ENCODE measurements around the gene PDE6A.

Gene PDE6A

GRCh38 chr5:149830579-149830978, 114.0 kb downstream of the PDE6A start:
- no peak overlapping the region for H3K4me3 ChIP-seq (ENCODE audit: insufficient read depth in 1 of 2, low read depth in 1 of 2, low read length in 2 of 2)
- no peaks in the 10 kb centered on the region for H3K27me3 ChIP-seq (ENCODE audit: control insufficient read depth in 1 of 2, insufficient read depth in 1 of 2, low read length in 2 of 2)
- H3K9ac ChIP-seq (ENCODE audit: low read length) = no peak overlapping the region
- H2AK5ac ChIP-seq (ENCODE audit: low read length, severe bottlenecking) = no peak overlapping the region
- H3K18ac ChIP-seq (ENCODE audit: low read depth in 1 of 2, low read length in 2 of 2) = no peak overlapping the region
- H2BK5ac ChIP-seq (ENCODE audit: low read depth, low read length, poor library complexity, severe bottlenecking) = no peak overlapping the region
- WGBS = over 99% methylated on average over 5 of the region's 5 CpGs
- H3K36me3 ChIP-seq (ENCODE audit: control insufficient read depth in 1 of 2, insufficient read depth in 2 of 2, low read depth in 1 of 2, low read length in 2 of 2) = peaks cover 0 to 35% of the 10 kb centered on the region in 2 experiments
- H3K4ac ChIP-seq (ENCODE audit: low read depth in 1 of 2, low read length in 2 of 2) = no peak overlapping the region
- H2BK120ac ChIP-seq (ENCODE audit: low read depth, low read length) = no peak overlapping the region
- no peak overlapping the region for H3K4me2 ChIP-seq (ENCODE audit: low read length, poor library complexity, severe bottlenecking)
- H2AFZ ChIP-seq (ENCODE audit: low read depth, low read length) = no peak overlapping the region
- no peak overlapping the region for H4K8ac ChIP-seq (ENCODE audit: low read length)
- no peak overlapping the region for H2BK15ac ChIP-seq (ENCODE audit: low read depth, poor library complexity, severe bottlenecking)
- H2BK12ac ChIP-seq (ENCODE audit: low read length in 2 of 2) = no peak overlapping the region
- no peak overlapping the region for H3K27ac ChIP-seq (ENCODE audit: low read length, poor library complexity, severe bottlenecking)
- no peaks in the 10 kb centered on the region for H3K79me1 ChIP-seq (replicated peaks; ENCODE audit: low read length, poor library complexity, severe bottlenecking)
- no peak overlapping the region for H3K23ac ChIP-seq (ENCODE audit: low read length in 2 of 2)
- no peak overlapping the region for H3K14ac ChIP-seq (ENCODE audit: low read length in 2 of 2)
- no peak for DNase-seq
- H4K91ac ChIP-seq (ENCODE audit: low read length) = no peak overlapping the region
- no peaks in the 10 kb centered on the region for H3K9me3 ChIP-seq (ENCODE audit: control insufficient read depth, low read length)
- H3K4me1 ChIP-seq (ENCODE audit: control insufficient read depth, insufficient read depth, low read depth, low read length) = peaks cover 7% of the 10 kb centered on the region

GRCh38 chr5:149829954-149830353, 114.6 kb downstream of the PDE6A start:
- Histone ChIP-seq H2BK15ac (ENCODE audit: low read depth, poor library complexity, severe bottlenecking) (no peak overlapping the region), H3K4me3 (ENCODE audit: insufficient read depth in 1 of 2, low read depth in 1 of 2, low read length in 2 of 2) (no peak overlapping the region), H3K27me3 (ENCODE audit: control insufficient read depth in 1 of 2, insufficient read depth in 1 of 2, low read length in 2 of 2) (no peaks in the 10 kb centered on the region), H3K18ac (ENCODE audit: low read depth in 1 of 2, low read length in 2 of 2) (no peak overlapping the region), H3K79me1 (replicated peaks; ENCODE audit: low read length, poor library complexity, severe bottlenecking) (no peaks in the 10 kb centered on the region), H2BK12ac (ENCODE audit: low read length in 2 of 2) (no peak overlapping the region), H4K8ac (ENCODE audit: low read length) (no peak overlapping the region), H2AFZ (ENCODE audit: low read depth, low read length) (no peak overlapping the region), H2BK120ac (ENCODE audit: low read depth, low read length) (no peak overlapping the region), H4K91ac (ENCODE audit: low read length) (no peak overlapping the region), H2AK5ac (ENCODE audit: low read length, severe bottlenecking) (no peak overlapping the region), H3K4ac (ENCODE audit: low read depth in 1 of 2, low read length in 2 of 2) (no peak overlapping the region), H3K27ac (ENCODE audit: low read length, poor library complexity, severe bottlenecking) (no peak overlapping the region), H3K36me3 (ENCODE audit: control insufficient read depth in 1 of 2, insufficient read depth in 2 of 2, low read depth in 1 of 2, low read length in 2 of 2) (peaks cover 0 to 33% of the 10 kb centered on the region in 2 experiments), H3K4me1 (ENCODE audit: control insufficient read depth, insufficient read depth, low read depth, low read length) (peaks cover 7% of the 10 kb centered on the region), H3K9ac (ENCODE audit: low read length) (no peak overlapping the region), H3K14ac (ENCODE audit: low read length in 2 of 2) (no peak overlapping the region), H3K4me2 (ENCODE audit: low read length, poor library complexity, severe bottlenecking) (no peak overlapping the region), H2BK5ac (ENCODE audit: low read depth, low read length, poor library complexity, severe bottlenecking) (no peak overlapping the region), H3K9me3 (ENCODE audit: control insufficient read depth, low read length) (no peaks in the 10 kb centered on the region), H3K23ac (ENCODE audit: low read length in 2 of 2) (no peak overlapping the region)
- WGBS = no CpG with 5 or more reads among the region's 3 CpGs
- DNase-seq = no peak

- no peaks in the 10 kb centered on the region for H3K9me3 ChIP-seq (ENCODE audit: control insufficient read depth, low read length)
- no peak overlapping the region for H2BK120ac ChIP-seq (ENCODE audit: low read depth, low read length)
- 36% methylated on average over 8 of the region's 11 CpGs for WGBS
These were observed 116.2 kb downstream of the PDE6A start for GRCh38 chr5:149828161-149829011.

GRCh38 chr5:149827546-149827945, 117.0 kb downstream of the PDE6A start:
- no peak overlapping the region for H3K4me3 ChIP-seq (ENCODE audit: insufficient read depth in 1 of 2, low read depth in 1 of 2, low read length in 2 of 2)
- H3K4me2 ChIP-seq (ENCODE audit: low read length, poor library complexity, severe bottlenecking) = no peak overlapping the region
- no peak for DNase-seq
- no peak overlapping the region for H2BK15ac ChIP-seq (ENCODE audit: low read depth, poor library complexity, severe bottlenecking)
- H2BK120ac ChIP-seq (ENCODE audit: low read depth, low read length) = no peak overlapping the region
- H2BK5ac ChIP-seq (ENCODE audit: low read depth, low read length, poor library complexity, severe bottlenecking) = no peak overlapping the region
- no peaks in the 10 kb centered on the region for H3K27me3 ChIP-seq (ENCODE audit: control insufficient read depth in 1 of 2, insufficient read depth in 1 of 2, low read length in 2 of 2)
- H2AK5ac ChIP-seq (ENCODE audit: low read length, severe bottlenecking) = no peak overlapping the region
- H3K36me3 ChIP-seq (ENCODE audit: control insufficient read depth in 1 of 2, insufficient read depth in 2 of 2, low read depth in 1 of 2, low read length in 2 of 2) = peaks cover 0 to 23% of the 10 kb centered on the region in 2 experiments
- H4K8ac ChIP-seq (ENCODE audit: low read length) = no peak overlapping the region
- no peak overlapping the region for H3K27ac ChIP-seq (ENCODE audit: low read length, poor library complexity, severe bottlenecking)
- no peak overlapping the region for H2BK12ac ChIP-seq (ENCODE audit: low read length in 2 of 2)
- H4K91ac ChIP-seq (ENCODE audit: low read length) = no peak overlapping the region
- no peak overlapping the region for H3K4ac ChIP-seq (ENCODE audit: low read depth in 1 of 2, low read length in 2 of 2)
- H3K4me1 ChIP-seq (ENCODE audit: control insufficient read depth, insufficient read depth, low read depth, low read length) = peaks cover 8% of the 10 kb centered on the region
- H3K79me1 ChIP-seq (replicated peaks; ENCODE audit: low read length, poor library complexity, severe bottlenecking) = no peaks in the 10 kb centered on the region
- no peak overlapping the region for H2AFZ ChIP-seq (ENCODE audit: low read depth, low read length)
- WGBS = 84% methylated on average over 5 of the region's 5 CpGs
- no peak overlapping the region for H3K23ac ChIP-seq (ENCODE audit: low read length in 2 of 2)
- no peak overlapping the region for H3K14ac ChIP-seq (ENCODE audit: low read length in 2 of 2)
- H3K18ac ChIP-seq (ENCODE audit: low read depth in 1 of 2, low read length in 2 of 2) = no peak overlapping the region
- no peaks in the 10 kb centered on the region for H3K9me3 ChIP-seq (ENCODE audit: control insufficient read depth, low read length)
- no peak overlapping the region for H3K9ac ChIP-seq (ENCODE audit: low read length)

More at GRCh38 chr5:149828161-149829011, 116.2 kb downstream of the PDE6A start:
- Histone ChIP-seq H2AK5ac (ENCODE audit: low read length, severe bottlenecking) (no peak overlapping the region), H2BK12ac (ENCODE audit: low read length in 2 of 2) (no peak overlapping the region), H3K4me2 (ENCODE audit: low read length, poor library complexity, severe bottlenecking) (no peak overlapping the region), H3K14ac (ENCODE audit: low read length in 2 of 2) (no peak overlapping the region), H4K8ac (ENCODE audit: low read length) (no peak overlapping the region), H3K23ac (ENCODE audit: low read length in 2 of 2) (no peak overlapping the region), H3K27me3 (ENCODE audit: control insufficient read depth in 1 of 2, insufficient read depth in 1 of 2, low read length in 2 of 2) (no peaks in the 10 kb centered on the region), H2BK15ac (ENCODE audit: low read depth, poor library complexity, severe bottlenecking) (no peak overlapping the region), H3K79me1 (replicated peaks; ENCODE audit: low read length, poor library complexity, severe bottlenecking) (no peaks in the 10 kb centered on the region), H3K4me3 (ENCODE audit: insufficient read depth in 1 of 2, low read depth in 1 of 2, low read length in 2 of 2) (no peak overlapping the region), H3K4me1 (ENCODE audit: control insufficient read depth, insufficient read depth, low read depth, low read length) (peaks cover 8% of the 10 kb centered on the region), H3K9ac (ENCODE audit: low read length) (no peak overlapping the region), H3K36me3 (ENCODE audit: control insufficient read depth in 1 of 2, insufficient read depth in 2 of 2, low read depth in 1 of 2, low read length in 2 of 2) (peaks cover 0 to 31% of the 10 kb centered on the region in 2 experiments), H3K4ac (ENCODE audit: low read depth in 1 of 2, low read length in 2 of 2) (no peak overlapping the region), H3K27ac (ENCODE audit: low read length, poor library complexity, severe bottlenecking) (no peak overlapping the region), H2AFZ (ENCODE audit: low read depth, low read length) (no peak overlapping the region), H2BK5ac (ENCODE audit: low read depth, low read length, poor library complexity, severe bottlenecking) (no peak overlapping the region), H4K91ac (ENCODE audit: low read length) (no peak overlapping the region), H3K18ac (ENCODE audit: low read depth in 1 of 2, low read length in 2 of 2) (no peak overlapping the region)
- DNase-seq = peak; percentile 92

Measured in mesenchymal stem cell (in vitro differentiated cells and primary cell).